Smooth muscle cell of the brain vasculature (primary cell): ENCODE measurements around the gene CREB3.

Experiments
- DNase-seq: peaks from one replicate; pipeline ENCODE4 v3.0.0-alpha.2; 2012; ENCODE audit warnings: low read depth, low spot score

Gene CREB3

GRCh38 chr9:35700942-35701341 is 31.5 kb upstream of the CREB3 start:
- DNase-seq: no peak

- DNase-seq: no peak
These were observed 29.8 kb upstream of the CREB3 start for GRCh38 chr9:35702696-35703095.

GRCh38 chr9:35703906-35704672 is 28.4 kb upstream of the CREB3 start:
- DNase-seq: no peak

- DNase-seq: no peak
These were observed 27.1 kb upstream of the CREB3 start for GRCh38 chr9:35705372-35705771.

- DNase-seq: no peak
These were observed 26.5 kb upstream of the CREB3 start for GRCh38 chr9:35705836-35706430.

GRCh38 chr9:35706951-35707350 is 25.5 kb upstream of the CREB3 start:
- no peak for DNase-seq

GRCh38 chr9:35708146-35708545 is 24.3 kb upstream of the CREB3 start:
- DNase-seq: no peak

- DNase-seq: no peak
These were observed 21.5 kb upstream of the CREB3 start for GRCh38 chr9:35710818-35711500.

GRCh38 chr9:35711501-35712428 is 20.7 kb upstream of the CREB3 start:
- DNase-seq: no peak

GRCh38 chr9:35712762-35713400 is 19.6 kb upstream of the CREB3 start:
- DNase-seq: no peak

GRCh38 chr9:35713578-35713977 is 18.9 kb upstream of the CREB3 start:
- DNase-seq: no peak

GRCh38 chr9:35714123-35714522 is 18.3 kb upstream of the CREB3 start:
- no peak for DNase-seq

GRCh38 chr9:35714579-35715252 is 17.8 kb upstream of the CREB3 start:
- DNase-seq: no peak

- DNase-seq: no peak
These were observed 16.2 kb upstream of the CREB3 start for GRCh38 chr9:35716230-35716629.

GRCh38 chr9:35717132-35717870 is 15.2 kb upstream of the CREB3 start:
- DNase-seq: no peak

GRCh38 chr9:35718721-35719511 is 13.6 kb upstream of the CREB3 start:
- no peak for DNase-seq

- DNase-seq: no peak
These were observed 12.9 kb upstream of the CREB3 start for GRCh38 chr9:35719546-35719945.

GRCh38 chr9:35723426-35723825 is 9.0 kb upstream of the CREB3 start:
- no peak for DNase-seq

GRCh38 chr9:35723908-35724307 is 8.6 kb upstream of the CREB3 start:
- no peak for DNase-seq
